Cardiac muscle cell (in vitro differentiated cells and primary cell): ENCODE results near the gene NUP42. TPM values are rescaled to one million over a fixed set of nuclear protein-coding genes. Genes with fewer than 3 reads are reported as not detected.

ENCODE experiments used
- DNase-seq, 2 donors: peaks; one replicate each; pipeline versions ENCODE4 v3.0.0 to v3.0.0-alpha.2; 2010 to 2017; ENCODE audit warnings: low read depth in 1 of 2, low spot score in 1 of 2
- H3K27ac ChIP-seq: fragments of 200-600 bp; sonication (generic); 2 replicates; pipeline ENCODE4 v1.5.1; 2016
- H3K27me3 ChIP-seq: fragments of 200-600 bp; sonication (generic); 2 replicates; pipeline ENCODE4 v1.6.0; 2016; ENCODE audit warnings: control low read depth
- H3K36me3 ChIP-seq: fragments of 200-600 bp; sonication (generic); 2 replicates; pipeline ENCODE4 v1.5.1; 2016; ENCODE audit warnings: control low read depth
- H3K4me1 ChIP-seq: fragments of 200-600 bp; sonication (generic); 2 replicates; pipeline ENCODE4 v1.8.1; 2017; ENCODE audit warnings: low read depth, mild to moderate bottlenecking, mixed run types
- H3K4me3 ChIP-seq: fragments of 200-600 bp; sonication (generic); 2 replicates; pipeline ENCODE4 v1.5.1; 2016; ENCODE audit warnings: mild to moderate bottlenecking
- H3K9me3 ChIP-seq: fragments of 200-600 bp; sonication (generic); 2 replicates; pipeline ENCODE4 v1.5.1; 2017; ENCODE audit warnings: low read depth, mild to moderate bottlenecking, control low read depth
- polyA plus RNA-seq: library from polyadenylated mRNA; unstranded; fragments of >200 nt; fragmentation: Nextera tagmentation; extraction: Ambion mirVana; gene quantifications from 2 replicates; pipeline ENCODE4 v1.2.1, GENCODE V29; 2016
- total RNA-seq: library from RNA; depleted of rRNA; stranded (reverse); fragments of >200 nt; gene quantifications from 2 replicates; pipeline ENCODE4 v1.2.3, GENCODE V29; 2016
- TF ChIP-seq, protein P1 (sequence below): IDR thresholded peaks from 2 replicates; pipeline ENCODE4 v1.5.1; 2012; ENCODE audit warnings: low read depth, mild to moderate bottlenecking, low read length

NUP42 gene
- total and polyA plus RNA-seq, 2 experiments from 2014 or later: 28.2 to 34.0 TPM

DNA sequence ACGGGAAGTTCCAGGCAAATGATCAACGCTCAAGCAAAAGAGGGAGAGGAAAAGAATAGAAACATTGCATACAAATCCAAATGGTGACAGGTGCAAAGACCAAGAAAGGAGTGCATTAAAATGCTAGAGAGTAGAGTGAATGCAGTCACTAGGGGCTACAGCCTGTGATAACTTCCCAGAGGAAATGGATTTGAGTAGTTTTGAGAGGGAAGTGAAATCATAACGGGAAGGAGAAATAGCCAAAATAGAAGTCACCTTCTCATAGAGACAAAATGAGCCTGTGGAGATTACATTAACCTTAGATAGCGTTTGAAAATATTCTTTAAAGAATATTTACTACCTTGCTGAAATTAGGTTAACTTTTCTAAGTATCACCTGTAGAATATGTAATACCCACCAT is 26.5 kb downstream of the NUP42 start:
- Histone ChIP-seq H3K27me3 (no peaks in the 10 kb centered on the region), H3K4me1 (no peaks in the 10 kb centered on the region), H3K9me3 (no peaks in the 10 kb centered on the region), H3K4me3 (no peak overlapping the region), H3K36me3 (peaks cover 3% of the 10 kb centered on the region), H3K27ac (no peak overlapping the region)
- DNase-seq: no peak
- TF ChIP-seq, protein P1, sequence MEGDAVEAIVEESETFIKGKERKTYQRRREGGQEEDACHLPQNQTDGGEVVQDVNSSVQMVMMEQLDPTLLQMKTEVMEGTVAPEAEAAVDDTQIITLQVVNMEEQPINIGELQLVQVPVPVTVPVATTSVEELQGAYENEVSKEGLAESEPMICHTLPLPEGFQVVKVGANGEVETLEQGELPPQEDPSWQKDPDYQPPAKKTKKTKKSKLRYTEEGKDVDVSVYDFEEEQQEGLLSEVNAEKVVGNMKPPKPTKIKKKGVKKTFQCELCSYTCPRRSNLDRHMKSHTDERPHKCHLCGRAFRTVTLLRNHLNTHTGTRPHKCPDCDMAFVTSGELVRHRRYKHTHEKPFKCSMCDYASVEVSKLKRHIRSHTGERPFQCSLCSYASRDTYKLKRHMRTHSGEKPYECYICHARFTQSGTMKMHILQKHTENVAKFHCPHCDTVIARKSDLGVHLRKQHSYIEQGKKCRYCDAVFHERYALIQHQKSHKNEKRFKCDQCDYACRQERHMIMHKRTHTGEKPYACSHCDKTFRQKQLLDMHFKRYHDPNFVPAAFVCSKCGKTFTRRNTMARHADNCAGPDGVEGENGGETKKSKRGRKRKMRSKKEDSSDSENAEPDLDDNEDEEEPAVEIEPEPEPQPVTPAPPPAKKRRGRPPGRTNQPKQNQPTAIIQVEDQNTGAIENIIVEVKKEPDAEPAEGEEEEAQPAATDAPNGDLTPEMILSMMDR: no peak

DNA sequence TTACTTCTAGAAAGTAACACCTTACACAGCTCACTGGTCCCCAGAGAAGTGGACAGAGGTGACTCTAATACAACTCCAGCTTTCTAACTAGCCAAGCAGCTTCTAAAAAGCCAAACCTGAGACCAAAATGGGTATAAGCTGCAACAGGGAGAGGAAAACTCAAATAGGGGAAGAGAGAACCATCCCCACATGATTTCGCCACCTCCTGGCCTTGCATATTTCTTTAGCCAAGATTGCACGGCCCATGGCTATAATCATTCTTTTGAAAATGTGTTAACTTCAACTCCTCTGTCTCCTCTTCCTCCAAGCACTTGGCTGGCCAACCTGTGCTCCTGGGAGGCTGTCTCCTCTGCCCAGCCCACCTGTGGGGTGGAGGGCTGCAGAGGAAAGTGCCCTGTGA is 28.7 kb downstream of the NUP42 start:
- H3K27me3 ChIP-seq: no peaks in the 10 kb centered on the region
- no peak for DNase-seq
- TF ChIP-seq, protein P1: no peak
- H3K4me3 ChIP-seq: no peak overlapping the region
- H3K9me3 ChIP-seq: no peaks in the 10 kb centered on the region
- no peaks in the 10 kb centered on the region for H3K4me1 ChIP-seq
- no peak overlapping the region for H3K27ac ChIP-seq
- peaks cover under 1% of the 10 kb centered on the region for H3K36me3 ChIP-seq

DNA sequence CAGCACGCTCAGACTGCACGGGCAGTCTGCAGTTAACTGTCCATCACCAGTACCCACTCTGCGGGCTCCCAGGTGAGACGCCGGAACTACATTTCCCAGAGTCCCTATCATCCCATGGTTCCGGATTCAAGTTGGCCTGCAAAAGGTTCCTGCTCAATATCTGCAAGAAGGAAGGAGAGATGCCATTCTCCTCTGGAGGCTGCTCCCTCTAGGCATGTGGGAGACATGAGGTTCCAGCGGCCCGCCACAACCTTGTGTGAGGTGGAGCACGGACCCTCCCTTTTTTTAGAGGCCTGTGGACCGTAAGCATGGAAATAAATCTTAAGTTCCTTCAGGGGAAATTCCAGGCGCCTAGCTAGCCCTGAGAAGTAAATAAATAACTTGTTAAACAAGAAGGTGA is 29.7 kb downstream of the NUP42 start:
- Histone ChIP-seq H3K4me3 (no peak overlapping the region), H3K36me3 (no peaks in the 10 kb centered on the region), H3K4me1 (no peaks in the 10 kb centered on the region), H3K27me3 (no peaks in the 10 kb centered on the region), H3K27ac (no peak overlapping the region), H3K9me3 (no peaks in the 10 kb centered on the region)
- no peak for DNase-seq
- TF ChIP-seq, protein P1: no peak

DNA sequence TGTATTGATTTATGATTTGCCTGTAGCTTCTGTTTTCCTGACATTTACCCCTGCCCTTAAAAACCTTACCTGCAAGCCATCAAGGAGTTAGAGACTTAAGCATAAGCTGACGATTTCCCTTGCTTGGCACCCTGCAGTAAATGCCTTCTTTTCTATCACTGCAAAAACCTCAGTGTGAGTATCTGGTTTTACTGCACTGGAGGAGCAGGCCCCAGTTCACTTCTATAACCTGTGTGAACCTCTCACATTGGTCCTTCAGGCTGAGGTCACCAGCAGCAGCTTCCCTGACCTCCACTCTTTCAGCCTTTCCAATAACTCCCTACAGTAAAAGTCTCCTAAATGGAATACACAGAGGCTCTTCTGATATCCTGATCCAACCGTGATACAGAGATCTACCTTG is 30.5 kb downstream of the NUP42 start:
- H3K27ac ChIP-seq: no peak overlapping the region
- no peaks in the 10 kb centered on the region for H3K4me1 ChIP-seq
- no peak for DNase-seq
- H3K27me3 ChIP-seq: no peaks in the 10 kb centered on the region
- H3K9me3 ChIP-seq: no peaks in the 10 kb centered on the region
- H3K36me3 ChIP-seq: no peaks in the 10 kb centered on the region
- TF ChIP-seq, protein P1: no peak
- H3K4me3 ChIP-seq: no peak overlapping the region

DNA sequence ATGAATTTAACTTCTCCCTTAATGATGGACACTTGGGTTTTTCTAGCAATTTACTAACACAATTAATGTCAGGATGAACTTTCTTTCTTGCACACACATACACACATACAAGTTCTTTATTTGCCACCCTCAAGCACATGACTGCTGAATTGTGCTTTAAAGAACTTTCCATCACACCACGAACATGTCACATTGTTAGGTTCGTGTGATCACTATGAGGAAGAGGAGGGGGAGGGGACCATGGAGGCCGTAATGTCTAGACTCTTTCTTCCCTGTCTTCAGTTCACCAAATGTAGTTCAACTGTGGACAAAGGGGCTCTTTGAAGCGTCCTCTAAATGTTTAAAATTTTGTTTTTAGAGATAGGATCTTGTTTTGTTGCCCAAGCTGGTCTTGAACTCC is 31.0 kb downstream of the NUP42 start:
- no peaks in the 10 kb centered on the region for H3K36me3 ChIP-seq
- DNase-seq: no peak
- TF ChIP-seq, protein P1: no peak
- H3K27ac ChIP-seq: no peak overlapping the region
- H3K4me3 ChIP-seq: no peak overlapping the region
- no peaks in the 10 kb centered on the region for H3K4me1 ChIP-seq
- H3K9me3 ChIP-seq: no peaks in the 10 kb centered on the region
- no peaks in the 10 kb centered on the region for H3K27me3 ChIP-seq

DNA sequence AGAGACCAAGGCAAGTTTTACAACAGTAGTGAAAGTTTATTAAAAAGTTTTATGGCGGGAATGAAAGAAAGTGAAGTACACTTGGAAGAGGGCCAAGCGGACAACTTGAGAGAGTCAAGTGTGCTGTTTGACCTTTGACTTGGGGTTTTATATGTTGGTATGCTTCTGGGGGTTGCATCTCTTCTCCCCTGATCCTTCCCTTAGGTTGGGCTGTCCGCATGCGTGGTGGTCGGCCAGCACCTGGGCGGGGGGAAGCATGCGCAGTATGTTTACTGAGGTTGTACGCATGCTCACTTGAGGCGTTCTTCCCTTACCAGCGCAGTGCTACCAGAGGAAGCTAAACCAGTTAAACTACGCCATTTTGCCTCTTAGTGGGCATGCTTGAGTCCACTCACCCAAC is 31.9 kb downstream of the NUP42 start:
- Histone ChIP-seq H3K36me3 (no peaks in the 10 kb centered on the region), H3K9me3 (no peaks in the 10 kb centered on the region), H3K27ac (no peak overlapping the region), H3K4me1 (no peaks in the 10 kb centered on the region), H3K4me3 (no peak overlapping the region), H3K27me3 (no peaks in the 10 kb centered on the region)
- TF ChIP-seq, protein P1: no peak
- DNase-seq: no peak
